HepG2 (cell line): ENCODE measurements around the gene APC2. TPM values are rescaled to one million over a fixed set of nuclear protein-coding genes. Genes with fewer than 3 reads are reported as not detected.

Experiments
- AHDC1 ChIP-seq: sonication (generic); formaldehyde crosslinking; IDR thresholded peaks from 2 replicates; pipeline ENCODE4 v1.5.1; 2020; ENCODE audit warnings: mild to moderate bottlenecking, missing genetic modification reagents, borderline replicate concordance
- IRF2 ChIP-seq: IDR thresholded peaks from 2 replicates; pipeline ENCODE4 v1.6.1; 2018; ENCODE audit warnings: missing genetic modification reagents, missing compliant biosample characterization
- KAT7 ChIP-seq: IDR thresholded peaks from 2 replicates; pipeline ENCODE4 v1.6.1; 2018; ENCODE audit warnings: borderline replicate concordance, missing compliant biosample characterization
- KLF16 ChIP-seq, 2 experiments: sonication (generic) in 1 of 2; formaldehyde crosslinking in 1 of 2; IDR thresholded peaks; 2 replicates each; pipeline versions ENCODE4 v1.6.1 to v1.8.0; 2016 to 2023; ENCODE audit warnings: missing genetic modification reagents in 2 of 2, missing compliant biosample characterization in 1 of 2
- SSRP1 ChIP-seq: IDR thresholded peaks from 2 replicates; pipeline ENCODE4 v1.6.1; 2016; ENCODE audit warnings: control low read depth
- TFE3 ChIP-seq: IDR thresholded peaks from 2 replicates; pipeline ENCODE4 v1.6.1; 2016
- YY1 ChIP-seq: IDR thresholded peaks from 2 replicates; pipeline ENCODE4 v1.6.1; 2011; ENCODE audit warnings: low read length, low read depth, moderate library complexity, mild to moderate bottlenecking; ENCODE audit not compliant: insufficient read depth, insufficient replicate concordance
- ZBTB2 ChIP-seq: sonication (generic); formaldehyde crosslinking; IDR thresholded peaks from 2 replicates; pipeline ENCODE4 v1.8.0; 2022; ENCODE audit warnings: low read depth, missing genetic modification reagents
- ZNF329 ChIP-seq: sonication (generic); formaldehyde crosslinking; IDR thresholded peaks from 2 replicates; pipeline ENCODE4 v1.9.0; 2021; ENCODE audit warnings: low read depth, mild to moderate bottlenecking, missing genetic modification reagents
- ZNF574 ChIP-seq: sonication (generic); formaldehyde crosslinking; IDR thresholded peaks from 2 replicates; pipeline ENCODE4 v1.4.0; 2020; ENCODE audit warnings: missing genetic modification reagents
- ZNF761 ChIP-seq: sonication (generic); formaldehyde crosslinking; conservative IDR thresholded peaks from 2 replicates; pipeline ENCODE4 v1.4.0; 2020; ENCODE audit warnings: mild to moderate bottlenecking, missing genetic modification reagents
- ZSCAN31 ChIP-seq: sonication (generic); formaldehyde crosslinking; IDR thresholded peaks from 2 replicates; pipeline ENCODE4 v1.5.0; 2020; ENCODE audit warnings: low read depth, mild to moderate bottlenecking, missing genetic modification reagents
- polyA plus RNA-seq, 8 experiments: library from polyadenylated mRNA; depleted of rRNA in 3 of 8; stranded (reverse) in 7 of 8; unstranded in 1 of 8; fragments of >200 nt; fragmentation: Illumina TruSeq in 4 of 8; extraction: Trizol in 4 of 8; gene quantifications; 2 replicates each; pipeline versions ENCODE4 v1.2.1 to v1.2.3, GENCODE V29; 2011 to 2016; ENCODE audit warnings: low read depth in 4 of 8, missing spikeins in 1 of 8, mixed read lengths in 1 of 8; ENCODE audit not compliant: insufficient read depth in 1 of 8
- total RNA-seq, 5 experiments: library from RNA; depleted of rRNA; stranded (reverse); fragments of >200 nt; fragmentation: Illumina TruSeq; extraction: Trizol; gene quantifications; 2 replicates each; pipeline ENCODE4 v1.2.3, GENCODE V29; 2016; ENCODE audit warnings: low read depth in 1 of 5

Gene APC2
- total and polyA plus RNA-seq, 2 of the 13 experiments (the other 11 are each of a cell fraction or from before 2014, with no cell fraction given), result 0.08 to 0.22 TPM

GRCh38 chr19:1512671-1513498 is 63.0 kb downstream of the APC2 start, which contains the start of gene ADAMTSL5 (continued):
- TF ChIP-seq AHDC1 (no peak), ZSCAN31 (CRISPR knock-in tag) (no peak), ZNF574 (CRISPR knock-in tag) (no peak; the same call in 1 of the 2 replicates), SSRP1 (CRISPR knock-in tag) (0 out of 2 replicates have a peak, but pooled peaks have one; percentile 57), KLF16 (CRISPR knock-in tag; IDR thresholded peaks at IDR 0.05) (peak in 1 of 2 experiments; percentile 19; a peak in 1 of 4 replicates), KAT7 (no peak), ZBTB2 (CRISPR knock-in tag) (peak; percentile 42), ZNF761 (CRISPR knock-in tag) (0 out of 2 replicates have a peak, but pooled peaks have one; percentile 40), TFE3 (no peak), YY1 (peak; percentile 32), IRF2 (0 out of 2 replicates have a peak, but pooled peaks have one; percentile 45), ZNF329 (CRISPR knock-in tag) (no peak)
